A549 (cell line): ENCODE data around the gene PSMB11. TPM values are rescaled to one million over a fixed set of nuclear protein-coding genes. Genes with fewer than 3 reads are reported as not detected.

ENCODE experiments used
- ATAC-seq, 2 experiments: fragments of 200-7000 bp in 1 of 2; fragments of >200 bp in 1 of 2; cut with Nextera tagmentation in 1 of 2; cut with Tn5 transposase in 1 of 2; 3 replicates each; pipeline versions ENCODE4 v1.8.0 to v1.9.1; 2018 to 2020; ENCODE audit warnings: mild to moderate bottlenecking in 1 of 2, moderate library complexity in 1 of 2
- CTCF ChIA-PET: fragments of 300-600 bp; sonication (Branson Sonifier 250); formaldehyde crosslinking; extraction: SDS; loops from one replicate; lab custom pipeline; 2021; ENCODE audit warnings: antibody characterized with exemption, inconsistent platforms; lab: Yijun Ruan, JAX
- POLR2A ChIA-PET: fragments of 350-600 bp; formaldehyde crosslinking; extraction: SDS; loops from one replicate; lab custom pipeline; 2021; ENCODE audit warnings: antibody characterized with exemption, inconsistent platforms; lab: Yijun Ruan, JAX
- DNase-seq, 2 experiments: peaks; one replicate each; pipeline versions ENCODE4 v3.0.0 to v3.0.0-alpha.2; 2011 to 2016; ENCODE audit warnings: low read depth in 1 of 2, low spot score in 1 of 2
- FAIRE-seq: peaks from 2 replicates; lab custom pipeline; 2011; peaks lifted over from hg19 to GRCh38; lab: Jason Lieb, UNC
- H3K27ac ChIP-seq, 2 experiments: fragments of >200 bp; sonication (Bioruptor Twin); formaldehyde crosslinking; 3 replicates each; pipeline ENCODE4 v1.5.1; 2016 to 2017
- H3K4me1 ChIP-seq: fragments of >200 bp; sonication (Bioruptor Twin); formaldehyde crosslinking; 3 replicates; pipeline ENCODE4 v1.6.1; 2016
- H3K4me2 ChIP-seq: fragments of >200 bp; sonication (Bioruptor Twin); formaldehyde crosslinking; 3 replicates; pipeline ENCODE4 v1.6.1; 2016
- H3K4me3 ChIP-seq: fragments of >200 bp; sonication (Bioruptor Twin); formaldehyde crosslinking; 3 replicates; pipeline ENCODE4 v1.5.1; 2016
- H3K9me3 ChIP-seq: fragments of >200 bp; sonication (Bioruptor Twin); formaldehyde crosslinking; 3 replicates; pipeline ENCODE4 v1.6.1; 2016
- EHF ChIP-seq: fragments of 250-450 bp; sonication (Bioruptor Pico); IDR thresholded peaks from 2 replicates; pipeline ENCODE4 v1.5.0; 2020; ENCODE audit warnings: mild to moderate bottlenecking
- EP300 ChIP-seq, 2 experiments: fragments of >200 bp; sonication (Bioruptor Twin); formaldehyde crosslinking; IDR thresholded peaks; 2 replicates in 1 of 2; 3 replicates in 1 of 2; pipeline ENCODE4 v1.6.1; 2016 to 2017
- HDAC2 ChIP-seq: fragments of 200-600 bp; sonication (generic); IDR thresholded peaks from 2 replicates; pipeline ENCODE4 v1.6.1; 2016
- HOXB5 ChIP-seq: fragments of 250-450 bp; sonication (Bioruptor Pico); IDR thresholded peaks from 2 replicates; pipeline ENCODE4 v1.5.0; 2020; ENCODE audit warnings: mild to moderate bottlenecking, moderate library complexity
- JUNB ChIP-seq: fragments of >200 bp; sonication (Bioruptor Twin); formaldehyde crosslinking; IDR thresholded peaks from 2 replicates; pipeline ENCODE4 v1.6.1; 2016
- KDM1A ChIP-seq: fragments of 200-600 bp; sonication (generic); IDR thresholded peaks from 2 replicates; pipeline ENCODE4 v1.6.1; 2016; ENCODE audit warnings: low read depth, mild to moderate bottlenecking
- KDM5A ChIP-seq: fragments of 200-600 bp; sonication (generic); IDR thresholded peaks from 2 replicates; pipeline ENCODE4 v1.6.1; 2016; ENCODE audit warnings: antibody characterized with exemption, mild to moderate bottlenecking
- NR3C1 ChIP-seq: fragments of >200 bp; sonication (Bioruptor Twin); formaldehyde crosslinking; IDR thresholded peaks from 3 replicates; pipeline ENCODE4 v1.6.1; 2017
- POLR2A ChIP-seq: IDR thresholded peaks from 2 replicates; pipeline ENCODE4 v1.6.1; 2012; ENCODE audit warnings: mild to moderate bottlenecking, low read length
- RAD21 ChIP-seq, 2 experiments: fragments of >200 bp in 1 of 2; sonication (Bioruptor Twin) in 1 of 2; formaldehyde crosslinking in 1 of 2; IDR thresholded peaks in 1 of 2; conservative IDR thresholded peaks in 1 of 2; 2 replicates in 1 of 2; 3 replicates in 1 of 2; pipeline ENCODE4 v1.6.1; 2012 to 2018; ENCODE audit warnings: inconsistent platforms in 1 of 2
- SMC3 ChIP-seq: fragments of >200 bp; sonication (Bioruptor Twin); formaldehyde crosslinking; IDR thresholded peaks from 3 replicates; pipeline ENCODE4 v1.6.1; 2018; ENCODE audit warnings: inconsistent platforms
- ZNF302 ChIP-seq: fragments of 250-450 bp; sonication (Bioruptor Pico); IDR thresholded peaks from 2 replicates; pipeline ENCODE4 v1.9.0; 2021; ENCODE audit warnings: inconsistent platforms, mild to moderate bottlenecking, moderate library complexity
- WGBS: methylation state at CpG from one replicate; pipeline ENCODE4 v1.1.6; 2017; ENCODE audit errors: missing lambda C conversion rate; 5-methylcytosine and 5-hydroxymethylcytosine counted together
- polyA plus RNA-seq, 4 experiments: library from polyadenylated mRNA; depleted of rRNA in 3 of 4; stranded (reverse); fragments of >200 nt; fragmentation: RNase III in 1 of 4; extraction: RNeasy Plus Mini Kit Qiagen cat#74134 plus additional on column Dnase treatment in 1 of 4; gene quantifications; 2 replicates in 3 of 4; 3 replicates in 1 of 4; pipeline ENCODE4 v1.2.3, GENCODE V29; 2011 to 2017
- TF ChIP-seq, protein P1 (sequence below): fragments of 450-650 bp; IDR thresholded peaks from 2 replicates; pipeline ENCODE4 v1.6.1; 2014; ENCODE audit warnings: antibody characterized with exemption
- TF ChIP-seq, protein P2 (sequence below): fragments of 250-450 bp; sonication (Bioruptor Pico); IDR thresholded peaks from 2 replicates; pipeline ENCODE4 v1.5.0; 2020; ENCODE audit warnings: low read depth, mild to moderate bottlenecking, moderate library complexity
- TF ChIP-seq, protein P3 (sequence below): fragments of 200-600 bp; sonication (generic); IDR thresholded peaks from 2 replicates; pipeline ENCODE4 v1.6.1; 2016; ENCODE audit warnings: antibody characterized with exemption, mild to moderate bottlenecking, moderate library complexity
- TF ChIP-seq, protein P4 (sequence below): IDR thresholded peaks from 2 replicates; pipeline ENCODE4 v1.6.1; 2012

The PSMB11 gene
- polyA plus RNA-seq, 2 of the 4 experiments (the other 2 are of a cell fraction), result not detected

DNA sequence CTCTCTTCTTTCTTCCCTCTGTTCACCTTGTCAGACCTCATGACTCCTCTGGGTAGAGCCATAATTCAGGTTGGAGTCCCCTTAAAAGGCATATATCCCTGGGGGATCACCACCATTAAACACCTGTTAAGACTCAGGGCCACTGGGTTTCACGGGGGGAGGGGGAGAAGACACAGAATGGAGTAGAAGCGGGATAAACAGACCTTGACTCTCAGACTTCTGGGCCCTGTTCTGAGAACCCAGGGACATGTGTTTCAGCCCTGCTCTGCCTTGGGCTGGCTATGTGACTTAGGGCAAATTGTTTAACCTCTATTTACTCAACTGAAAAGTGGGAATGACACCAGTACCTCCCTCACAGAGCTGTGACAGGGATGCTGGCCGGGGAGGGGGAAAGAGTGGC lies 10.7 kb downstream of the PSMB11 start (continued):
- TF ChIP-seq, protein P1, sequence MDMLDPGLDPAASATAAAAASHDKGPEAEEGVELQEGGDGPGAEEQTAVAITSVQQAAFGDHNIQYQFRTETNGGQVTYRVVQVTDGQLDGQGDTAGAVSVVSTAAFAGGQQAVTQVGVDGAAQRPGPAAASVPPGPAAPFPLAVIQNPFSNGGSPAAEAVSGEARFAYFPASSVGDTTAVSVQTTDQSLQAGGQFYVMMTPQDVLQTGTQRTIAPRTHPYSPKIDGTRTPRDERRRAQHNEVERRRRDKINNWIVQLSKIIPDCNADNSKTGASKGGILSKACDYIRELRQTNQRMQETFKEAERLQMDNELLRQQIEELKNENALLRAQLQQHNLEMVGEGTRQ, result no peak
- TF ChIP-seq POLR2A (no peak), JUNB (no peak)

DNA sequence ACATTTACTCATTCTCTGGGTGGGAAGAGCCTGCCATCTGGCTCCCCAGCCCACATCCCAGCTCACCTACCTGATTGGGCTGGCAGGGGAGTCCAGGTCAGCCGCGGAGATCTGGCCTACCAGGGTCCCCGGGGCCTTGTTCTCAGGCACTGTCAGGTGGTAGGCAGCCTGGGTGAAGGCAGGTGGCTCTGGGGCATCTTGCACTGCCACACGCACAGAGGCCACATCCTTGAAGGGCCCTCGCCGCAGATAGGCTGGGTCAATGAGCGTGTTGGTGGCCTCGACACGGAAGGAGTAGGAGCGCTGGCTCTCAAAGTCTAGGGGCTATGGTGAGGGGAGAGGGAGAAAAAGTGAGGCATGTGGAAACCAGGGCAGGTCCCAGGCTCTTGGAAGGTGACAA lies 11.4 kb downstream of the PSMB11 start:
- FAIRE-seq (no peak), ATAC-seq (no peak), DNase-seq (no peak)
- H3K4me3 ChIP-seq, result no peak overlapping the region
- WGBS, result 91% methylated on average over 8 of the region's 10 CpGs
- H3K4me2 ChIP-seq, result no peak overlapping the region
- H3K9me3 ChIP-seq, result no peaks in the 10 kb centered on the region
- CTCF ChIA-PET, result interaction anchor here (0.8 to 33.8 kb wide), 6 partner anchors 10 to 65 kb away, joined by 3 to 1206 read pairs (median 4); partner anchors contain the start of gene AJUBA
- H3K4me1 ChIP-seq, result peaks cover 18% of the 10 kb centered on the region
- no peak overlapping the region for H3K27ac ChIP-seq
- no peak for TF ChIP-seq SMC3
- TF ChIP-seq KDM1A, result no peak
- no peak for TF ChIP-seq JUNB
- no peak for TF ChIP-seq EP300 (IDR thresholded peaks at IDR 0.05)
- no peak for TF ChIP-seq KDM5A
- TF ChIP-seq, protein P2, sequence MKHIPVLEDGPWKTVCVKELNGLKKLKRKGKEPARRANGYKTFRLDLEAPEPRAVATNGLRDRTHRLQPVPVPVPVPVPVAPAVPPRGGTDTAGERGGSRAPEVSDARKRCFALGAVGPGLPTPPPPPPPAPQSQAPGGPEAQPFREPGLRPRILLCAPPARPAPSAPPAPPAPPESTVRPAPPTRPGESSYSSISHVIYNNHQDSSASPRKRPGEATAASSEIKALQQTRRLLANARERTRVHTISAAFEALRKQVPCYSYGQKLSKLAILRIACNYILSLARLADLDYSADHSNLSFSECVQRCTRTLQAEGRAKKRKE (CRISPR knock-in tag), result no peak
- TF ChIP-seq HDAC2, result no peak
- POLR2A ChIA-PET, result interaction anchor here (0.5 kb wide), 1 partner anchor 138 kb away, joined by 3 read pairs; no protein-coding TSS in a partner anchor

- no peak for ATAC-seq
- TF ChIP-seq RAD21 (conservative IDR thresholded peaks at IDR 0.05 in 1 of 2, IDR thresholded peaks at IDR 0.05 in 1 of 2), result peak; percentile 19 to 36; a peak in 2 of 5 replicates
- no peak for TF ChIP-seq HOXB5 (CRISPR knock-in tag)
- H3K27ac ChIP-seq, result no peak overlapping the region
- ChIA-PET CTCF (interaction anchor here (0.8 to 33.8 kb wide), 13 partner anchors 8 to 66 kb away, joined by 3 to 1206 read pairs (median 6); partner anchors contain the start of genes AJUBA and PSMB11), POLR2A (interaction anchor here (0.5 kb wide), 1 partner anchor 139 kb away, joined by 3 read pairs; no protein-coding TSS in a partner anchor)
- peaks cover 21% of the 10 kb centered on the region for H3K4me1 ChIP-seq
- 85% methylated on average over 11 of the region's 17 CpGs for WGBS
- DNase-seq, result no peak
- H3K4me3 ChIP-seq, result no peak overlapping the region
- H3K9me3 ChIP-seq, result no peaks in the 10 kb centered on the region
- no peak overlapping the region for H3K4me2 ChIP-seq
- no peak for FAIRE-seq
Observed at GRCh38 chr14:23054000-23054811, 12.2 kb downstream of the PSMB11 start.

DNA sequence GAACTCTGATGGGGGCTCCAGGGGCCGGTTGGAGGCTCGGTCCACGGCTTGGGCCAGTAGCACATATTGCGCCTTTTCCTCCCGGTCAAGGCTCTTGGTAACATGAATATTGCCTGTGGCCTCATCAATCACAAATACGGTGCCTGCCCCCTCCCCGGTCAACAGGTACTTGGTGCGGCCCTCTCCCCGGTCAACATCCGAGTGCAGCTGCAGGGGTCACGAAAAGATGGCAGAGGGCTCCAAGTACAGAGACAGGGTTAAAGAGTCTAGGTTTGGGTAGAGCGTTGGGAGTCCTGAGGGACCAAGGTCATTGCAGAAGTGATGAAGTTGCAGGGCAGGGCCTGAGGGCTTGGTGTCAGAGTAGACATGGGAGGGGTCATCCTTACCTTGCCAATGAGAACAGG lies 13.1 kb downstream of the PSMB11 start:
- CTCF ChIA-PET, result interaction anchor here (0.6 to 33.8 kb wide), 26 partner anchors 9 to 498 kb away, joined by 3 to 1206 read pairs (median 6); partner anchors contain the start of genes AJUBA, C14orf119, HAUS4 and PRMT5
- WGBS, result 96% methylated on average over 12 of the region's 12 CpGs
- Histone ChIP-seq H3K4me2 (no peak overlapping the region), H3K4me3 (no peak overlapping the region), H3K27ac (no peak overlapping the region), H3K9me3 (no peaks in the 10 kb centered on the region), H3K4me1 (peaks cover 21% of the 10 kb centered on the region)
- TF ChIP-seq, protein P3, sequence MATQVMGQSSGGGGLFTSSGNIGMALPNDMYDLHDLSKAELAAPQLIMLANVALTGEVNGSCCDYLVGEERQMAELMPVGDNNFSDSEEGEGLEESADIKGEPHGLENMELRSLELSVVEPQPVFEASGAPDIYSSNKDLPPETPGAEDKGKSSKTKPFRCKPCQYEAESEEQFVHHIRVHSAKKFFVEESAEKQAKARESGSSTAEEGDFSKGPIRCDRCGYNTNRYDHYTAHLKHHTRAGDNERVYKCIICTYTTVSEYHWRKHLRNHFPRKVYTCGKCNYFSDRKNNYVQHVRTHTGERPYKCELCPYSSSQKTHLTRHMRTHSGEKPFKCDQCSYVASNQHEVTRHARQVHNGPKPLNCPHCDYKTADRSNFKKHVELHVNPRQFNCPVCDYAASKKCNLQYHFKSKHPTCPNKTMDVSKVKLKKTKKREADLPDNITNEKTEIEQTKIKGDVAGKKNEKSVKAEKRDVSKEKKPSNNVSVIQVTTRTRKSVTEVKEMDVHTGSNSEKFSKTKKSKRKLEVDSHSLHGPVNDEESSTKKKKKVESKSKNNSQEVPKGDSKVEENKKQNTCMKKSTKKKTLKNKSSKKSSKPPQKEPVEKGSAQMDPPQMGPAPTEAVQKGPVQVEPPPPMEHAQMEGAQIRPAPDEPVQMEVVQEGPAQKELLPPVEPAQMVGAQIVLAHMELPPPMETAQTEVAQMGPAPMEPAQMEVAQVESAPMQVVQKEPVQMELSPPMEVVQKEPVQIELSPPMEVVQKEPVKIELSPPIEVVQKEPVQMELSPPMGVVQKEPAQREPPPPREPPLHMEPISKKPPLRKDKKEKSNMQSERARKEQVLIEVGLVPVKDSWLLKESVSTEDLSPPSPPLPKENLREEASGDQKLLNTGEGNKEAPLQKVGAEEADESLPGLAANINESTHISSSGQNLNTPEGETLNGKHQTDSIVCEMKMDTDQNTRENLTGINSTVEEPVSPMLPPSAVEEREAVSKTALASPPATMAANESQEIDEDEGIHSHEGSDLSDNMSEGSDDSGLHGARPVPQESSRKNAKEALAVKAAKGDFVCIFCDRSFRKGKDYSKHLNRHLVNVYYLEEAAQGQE, result no peak
- no peak for TF ChIP-seq NR3C1
- no peak for TF ChIP-seq EHF (CRISPR knock-in tag)
- TF ChIP-seq ZNF302 (CRISPR knock-in tag), result no peak
- TF ChIP-seq, protein P4, sequence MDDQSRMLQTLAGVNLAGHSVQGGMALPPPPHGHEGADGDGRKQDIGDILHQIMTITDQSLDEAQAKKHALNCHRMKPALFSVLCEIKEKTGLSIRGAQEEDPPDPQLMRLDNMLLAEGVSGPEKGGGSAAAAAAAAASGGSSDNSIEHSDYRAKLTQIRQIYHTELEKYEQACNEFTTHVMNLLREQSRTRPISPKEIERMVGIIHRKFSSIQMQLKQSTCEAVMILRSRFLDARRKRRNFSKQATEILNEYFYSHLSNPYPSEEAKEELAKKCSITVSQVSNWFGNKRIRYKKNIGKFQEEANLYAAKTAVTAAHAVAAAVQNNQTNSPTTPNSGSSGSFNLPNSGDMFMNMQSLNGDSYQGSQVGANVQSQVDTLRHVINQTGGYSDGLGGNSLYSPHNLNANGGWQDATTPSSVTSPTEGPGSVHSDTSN, result no peak
- no peak for TF ChIP-seq SMC3
- FAIRE-seq, result no peak
- no peak for DNase-seq
- no peak for ATAC-seq
- POLR2A ChIA-PET, result no interaction called here
